GM10847 (cell line): ENCODE measurements around the gene SDF4.

Source experiments
- POLR2A ChIP-seq: IDR thresholded peaks from 2 replicates; pipeline ENCODE4 v1.6.1; 2011; ENCODE audit not compliant: insufficient read length; ENCODE audit errors: extremely low read depth

Gene SDF4

DNA sequence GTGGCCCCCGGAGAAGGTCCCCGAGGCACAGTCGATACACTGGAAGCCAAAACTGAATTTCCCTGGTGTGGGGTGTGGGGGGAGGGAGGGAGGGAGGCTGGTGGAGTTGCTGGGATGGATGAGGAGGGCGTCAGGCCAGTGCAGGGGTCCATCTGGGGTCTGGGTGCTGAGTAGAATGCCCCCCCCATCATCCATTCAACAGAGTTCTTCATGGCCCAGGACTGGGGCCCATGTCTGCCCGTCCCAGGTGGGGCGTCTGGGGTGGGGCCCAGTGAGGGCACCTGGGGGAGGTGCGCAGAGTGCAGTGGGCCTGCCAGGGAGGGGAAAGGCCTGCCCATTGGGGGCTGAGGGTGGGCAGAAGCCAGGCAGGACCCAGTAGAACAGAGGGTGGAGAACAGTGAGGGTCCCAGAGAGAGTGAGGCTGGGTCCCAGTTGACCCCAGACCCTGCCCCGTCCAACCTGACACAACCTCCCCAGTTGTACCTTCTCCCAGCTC, 27.3 kb downstream of the SDF4 start:
- no peak for TF ChIP-seq POLR2A

DNA sequence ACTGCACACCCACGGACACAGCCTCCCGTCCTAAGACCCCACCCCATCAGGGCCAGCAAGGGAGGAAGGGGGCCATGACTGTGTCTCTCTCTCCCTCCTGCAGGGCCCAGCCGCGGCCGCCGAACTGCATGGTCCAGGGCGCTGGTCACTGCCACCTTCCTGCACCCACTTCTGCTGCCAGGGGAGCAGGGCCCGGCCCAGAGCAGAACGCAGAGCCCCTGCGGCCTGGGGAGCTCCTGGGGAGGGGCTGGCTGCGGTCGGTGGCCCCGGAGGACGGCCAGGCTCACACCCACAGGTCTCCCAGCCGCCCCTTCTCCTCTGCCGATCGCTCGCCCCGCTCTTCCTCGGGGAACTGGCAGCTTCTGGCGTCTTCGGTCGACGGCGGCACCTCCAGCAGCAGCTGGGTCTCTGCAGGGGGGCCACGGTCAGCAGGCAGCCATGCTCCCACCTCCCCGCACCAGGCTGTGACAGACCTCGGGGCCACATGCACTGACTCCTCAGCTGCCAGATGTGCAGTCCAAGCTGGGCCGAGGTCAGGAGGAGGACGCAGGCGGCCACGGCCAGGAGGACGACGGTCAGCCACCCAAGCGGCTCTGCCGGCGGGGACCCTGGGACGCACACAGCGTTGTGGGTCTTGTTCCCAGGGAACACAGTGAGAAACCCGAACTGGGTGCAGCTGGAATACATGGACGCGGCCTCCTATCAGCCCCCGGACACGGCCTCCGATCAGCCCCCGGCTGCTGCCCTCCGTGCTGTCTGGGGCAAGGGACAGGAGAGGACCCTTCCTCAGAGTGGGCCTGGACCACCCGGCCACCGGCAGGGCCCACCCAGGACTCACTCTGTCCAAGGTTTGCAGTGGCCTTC, 28.0 kb downstream of the SDF4 start:
- no peak for TF ChIP-seq POLR2A

DNA sequence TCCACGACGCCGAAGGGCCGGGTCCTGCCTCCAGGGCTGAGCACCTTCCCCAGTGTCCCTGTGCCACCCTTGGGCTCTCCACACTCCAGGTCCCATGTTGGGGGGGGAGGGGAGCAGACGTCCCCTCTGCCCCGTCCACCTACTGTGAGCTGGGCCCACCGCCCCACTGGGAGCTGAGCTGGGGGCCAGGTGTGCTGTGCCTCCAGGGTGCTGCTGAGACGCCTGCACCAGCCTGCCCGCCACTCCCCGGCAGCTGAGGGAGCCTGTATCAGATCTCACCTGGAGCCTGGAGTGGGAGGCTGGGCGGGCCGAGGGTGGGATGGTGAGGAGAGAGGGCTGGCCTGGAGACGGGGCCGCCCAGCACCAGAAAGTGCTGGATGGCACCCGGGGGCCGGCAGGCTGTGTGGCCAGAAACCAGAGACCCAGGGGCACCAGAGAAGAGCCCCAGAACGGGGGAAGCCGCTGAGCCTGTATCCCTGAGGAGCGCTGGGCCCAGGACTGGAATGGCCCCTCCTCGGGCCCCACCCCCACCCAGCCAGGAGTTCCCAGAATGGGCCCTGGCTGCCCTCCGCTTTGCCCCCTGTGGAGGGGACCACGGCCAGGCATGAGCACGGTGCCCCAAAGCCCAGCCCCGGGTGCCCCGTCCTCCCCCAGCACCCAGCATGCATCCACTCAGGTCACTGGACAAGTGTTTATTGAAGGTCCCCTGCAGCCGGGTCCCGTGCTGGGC, 28.8 kb downstream of the SDF4 start:
- no peak for TF ChIP-seq POLR2A

DNA sequence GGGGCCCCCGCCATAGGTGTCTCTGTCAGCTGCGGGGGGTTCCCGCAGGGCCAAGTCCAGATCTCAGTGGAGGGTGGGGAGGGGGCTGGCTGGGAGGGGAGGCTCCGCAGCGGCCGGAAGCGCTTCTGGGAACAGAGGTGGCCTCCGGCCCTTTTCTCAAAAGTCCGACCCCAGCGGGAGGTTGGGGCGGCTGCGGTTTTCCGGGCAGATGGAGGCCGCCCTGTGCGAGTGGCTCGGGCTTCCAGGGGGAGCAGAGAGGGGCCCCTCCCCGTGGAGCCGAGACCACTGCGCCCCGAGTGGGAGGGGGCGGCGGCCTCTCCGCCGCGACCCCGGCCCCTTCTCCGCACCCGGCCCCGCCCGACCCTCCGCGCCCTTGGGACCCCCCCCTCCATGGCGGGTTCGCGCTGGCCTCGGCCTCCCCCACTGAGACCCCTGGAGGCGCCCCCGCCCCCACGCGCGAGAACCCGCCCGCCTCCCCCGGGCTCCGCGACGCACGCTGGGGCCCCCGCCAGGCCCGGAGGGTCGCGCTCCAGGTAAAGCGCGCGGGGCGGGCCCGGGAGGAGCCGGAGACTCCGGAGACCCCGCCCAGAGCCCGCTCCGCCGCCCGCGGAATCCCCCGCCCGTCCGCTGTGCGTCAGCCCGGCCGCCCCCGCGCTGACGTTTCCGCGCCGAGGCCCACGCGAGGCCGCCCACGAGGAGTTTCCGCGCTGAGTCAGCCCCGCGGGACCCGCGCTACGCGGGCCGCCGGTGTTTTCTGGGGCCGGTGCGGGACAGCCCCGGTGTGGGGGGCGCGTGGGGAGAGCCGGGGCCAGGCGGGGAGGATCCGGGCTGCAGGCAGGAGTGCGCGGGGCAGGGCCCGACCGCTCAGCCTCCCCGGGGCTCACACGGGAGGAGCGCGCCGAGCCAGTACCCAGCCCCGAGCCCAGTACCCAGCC, 30.7 kb downstream of the SDF4 start:
- no peak for TF ChIP-seq POLR2A

DNA sequence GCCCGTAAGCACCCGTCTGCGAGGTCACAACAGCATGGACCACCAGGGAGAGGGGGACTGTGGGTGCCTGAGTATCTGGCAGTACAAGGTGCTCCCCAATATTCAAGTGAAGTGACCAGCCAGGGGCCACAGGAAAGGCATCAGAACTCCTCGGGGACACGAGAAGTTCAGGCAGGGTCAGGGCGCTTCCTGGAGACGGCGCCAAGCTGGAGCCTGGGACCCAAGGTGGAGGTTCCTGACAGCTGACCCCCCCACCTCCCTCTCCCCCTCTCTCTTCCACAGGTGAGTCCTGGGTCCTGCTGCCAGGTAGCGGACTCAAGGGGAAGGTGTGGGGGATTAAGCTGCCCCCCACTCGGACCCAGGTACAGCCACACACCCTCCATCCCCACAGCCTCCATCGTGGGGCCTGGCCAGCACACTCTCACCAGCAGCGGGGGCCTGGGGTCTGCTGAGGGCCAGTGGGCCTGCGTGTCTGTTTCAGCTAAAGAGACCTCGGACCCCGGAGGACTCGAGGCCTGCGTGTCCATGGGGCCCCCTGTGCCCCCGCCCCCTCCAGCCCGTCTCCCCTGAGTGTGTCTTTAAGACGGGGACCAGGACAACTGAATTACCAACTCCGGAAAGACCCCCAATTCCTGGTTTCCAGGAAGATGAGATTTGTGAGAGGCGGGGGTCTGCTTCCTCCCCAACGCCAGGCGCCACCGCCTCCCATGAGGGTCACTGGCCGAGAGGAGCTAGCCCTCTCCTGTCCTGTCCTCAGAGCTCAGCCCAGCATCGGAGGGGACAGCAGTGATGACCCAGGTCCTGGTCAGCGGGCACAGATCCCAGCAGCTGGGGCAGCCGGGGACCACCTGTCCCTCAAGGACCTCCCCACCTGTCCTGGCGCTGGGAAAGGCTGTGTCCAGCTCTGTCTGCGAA, 31.6 kb downstream of the SDF4 start:
- no peak for TF ChIP-seq POLR2A

DNA sequence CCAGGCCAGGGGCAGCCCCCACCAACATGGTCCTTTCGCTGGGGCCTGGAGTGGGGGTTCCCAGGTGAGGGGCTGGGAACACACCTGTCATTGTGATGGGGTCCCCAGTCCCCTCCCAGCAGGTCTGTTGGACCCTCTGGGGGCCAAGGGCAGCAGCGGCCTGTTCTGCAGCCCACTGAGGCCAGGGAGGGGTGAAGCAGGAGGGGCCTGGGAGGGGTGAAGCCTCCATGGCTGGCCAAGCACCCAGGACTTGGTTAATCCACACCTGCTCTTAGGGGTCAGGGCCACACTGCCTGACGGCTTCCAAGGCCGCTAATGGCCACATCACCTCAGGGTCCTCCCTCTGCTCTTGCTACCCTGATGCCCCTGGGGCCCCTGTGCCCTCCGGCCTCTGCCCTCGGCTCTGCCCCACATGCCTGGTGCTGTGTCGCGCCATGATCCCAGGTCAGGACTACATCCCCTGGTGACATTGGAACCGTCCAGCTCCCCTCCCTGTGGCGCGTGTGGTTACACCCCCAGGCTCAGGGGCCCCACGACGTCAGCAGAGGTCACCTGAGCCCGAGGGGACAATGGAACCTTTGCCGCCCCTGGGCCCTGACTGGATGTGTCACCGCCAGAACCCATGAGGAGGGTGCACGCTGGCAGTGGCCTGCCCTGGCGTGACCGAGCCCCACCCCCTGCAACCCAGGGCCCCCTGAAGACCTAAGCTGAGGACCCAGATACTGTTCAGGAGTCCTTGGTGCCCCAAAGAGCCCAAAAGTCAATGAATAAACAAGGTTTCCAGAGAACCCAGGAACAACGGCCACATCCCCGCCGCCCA, 32.5 kb downstream of the SDF4 start:
- TF ChIP-seq POLR2A, result no peak

DNA sequence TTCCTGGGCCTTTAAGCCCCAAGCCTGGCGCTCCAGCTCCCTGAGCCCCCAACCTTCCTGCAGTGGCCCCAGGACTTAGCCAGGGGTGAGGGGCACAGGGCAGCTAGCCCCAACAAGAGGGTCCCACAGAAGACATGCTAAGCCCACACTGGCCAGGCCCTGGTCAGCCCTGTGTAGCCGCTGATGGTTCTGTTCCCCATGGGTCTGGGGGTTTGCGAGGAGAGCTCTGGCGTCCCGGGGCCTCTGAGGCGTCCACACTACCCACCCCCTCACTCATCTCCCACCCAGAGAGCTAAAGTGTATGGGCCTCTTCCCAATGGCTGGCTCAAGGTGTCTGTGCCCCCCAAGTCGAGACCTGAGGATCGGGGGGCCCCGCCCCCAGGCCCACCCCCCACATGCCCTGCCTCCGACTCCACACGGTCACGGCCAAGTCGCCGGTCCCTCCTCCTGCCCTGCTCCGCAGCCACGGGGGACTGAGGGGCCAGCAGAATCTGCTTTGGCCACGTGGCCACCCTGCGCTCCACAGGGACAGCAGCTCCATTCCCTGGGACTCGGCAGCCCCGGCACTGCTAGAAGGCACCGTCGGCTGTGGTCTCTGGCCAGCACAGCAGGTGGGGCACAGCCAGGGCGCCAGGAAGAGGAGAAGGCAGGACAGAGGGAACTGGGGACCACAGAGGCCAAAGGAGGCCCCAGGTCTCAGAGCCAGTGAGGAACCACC, 33.2 kb downstream of the SDF4 start:
- no peak for TF ChIP-seq POLR2A

DNA sequence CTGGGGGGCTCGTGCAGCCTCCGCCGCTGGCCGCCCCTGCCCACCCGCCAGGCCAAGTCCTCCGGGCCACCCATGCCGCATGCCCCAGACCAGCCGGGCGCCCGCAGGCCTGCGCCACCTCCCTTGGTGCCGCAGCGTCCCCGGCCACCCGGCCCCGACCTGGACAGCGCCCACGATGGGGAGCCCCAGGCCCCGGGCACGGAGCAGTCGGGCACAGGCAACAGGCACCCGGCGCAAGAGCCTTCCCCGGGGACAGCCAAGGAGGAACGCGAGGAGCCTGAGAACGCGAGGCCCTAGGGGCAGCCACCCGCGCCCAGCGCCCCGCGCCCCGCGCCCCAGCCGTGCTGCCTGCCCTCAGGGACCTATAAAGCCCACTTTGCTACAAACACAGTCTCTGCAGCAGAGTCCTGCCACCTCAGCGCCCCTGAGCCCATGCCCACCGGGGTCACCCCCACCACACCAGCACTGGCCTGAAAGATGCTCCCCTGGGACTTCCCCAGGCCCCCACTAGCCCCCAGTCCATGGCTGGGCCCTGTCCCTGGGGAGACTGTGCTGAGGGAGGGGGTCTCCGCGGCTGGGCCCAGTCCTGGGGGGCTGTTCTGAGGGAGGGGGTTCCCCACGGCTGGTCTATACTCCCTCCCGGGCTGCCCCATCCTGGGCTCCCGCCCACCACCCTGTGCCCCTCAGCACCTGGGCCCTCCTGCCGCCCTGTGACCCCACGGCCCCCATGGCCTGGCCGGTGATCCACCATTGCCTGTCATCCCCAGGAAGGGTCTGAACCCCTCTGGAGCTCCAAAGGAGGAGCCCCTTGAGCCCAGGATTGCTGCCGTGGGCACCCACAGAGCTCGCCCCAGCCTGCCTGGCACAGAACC, 34.0 kb downstream of the SDF4 start:
- no peak for TF ChIP-seq POLR2A

DNA sequence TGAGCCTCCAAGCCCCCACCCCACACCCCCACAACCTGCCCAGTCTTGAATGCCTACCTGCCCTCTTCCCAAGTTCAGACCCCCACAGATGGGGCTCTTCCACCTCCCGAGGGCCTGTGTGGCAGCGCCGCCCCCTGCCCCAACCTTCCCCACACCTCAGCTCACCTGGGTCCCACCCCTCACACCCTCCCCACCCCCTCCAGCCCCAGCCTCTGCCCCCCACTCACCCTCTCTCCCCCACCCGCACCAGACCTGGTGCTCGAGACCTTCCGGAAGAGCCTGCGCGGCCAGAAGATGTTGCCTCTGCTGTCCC, 34.7 kb downstream of the SDF4 start:
- TF ChIP-seq POLR2A, result no peak

DNA sequence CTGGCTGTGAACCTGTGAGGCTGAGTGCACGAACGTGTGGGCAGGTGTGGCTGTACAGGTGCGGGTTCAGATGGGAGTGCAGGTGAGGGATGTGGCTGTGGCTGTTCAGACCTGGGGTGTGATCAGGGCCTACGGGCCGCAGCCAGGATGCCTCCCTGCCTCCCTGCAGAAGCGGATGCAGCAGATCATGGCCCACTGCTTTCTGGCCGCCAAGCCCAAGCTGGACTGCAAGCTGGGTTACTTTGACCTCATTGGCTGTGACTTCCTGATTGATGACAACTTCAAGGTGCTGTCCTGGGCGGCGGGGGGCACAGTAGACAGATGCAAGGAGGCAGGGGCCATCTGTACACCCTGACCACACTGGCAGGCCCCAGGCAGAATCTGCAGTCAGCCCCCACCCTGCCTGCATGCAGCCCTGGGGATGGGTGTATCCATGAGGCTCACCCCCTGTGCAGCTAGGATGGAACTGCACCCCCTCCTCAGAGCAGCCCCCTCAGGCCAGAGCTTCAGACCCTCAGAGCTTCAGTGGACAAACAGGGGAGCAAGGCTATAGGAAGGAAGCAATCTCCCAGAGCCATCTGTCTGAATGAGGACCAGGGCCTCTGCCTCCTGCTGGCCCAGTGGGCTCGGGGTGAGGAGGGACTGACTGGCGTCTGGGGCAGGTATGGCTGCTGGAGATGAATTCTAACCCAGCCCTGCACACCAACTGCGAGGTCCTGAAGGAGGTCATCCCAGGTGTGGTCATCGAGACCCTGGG, 35.2 kb downstream of the SDF4 start:
- TF ChIP-seq POLR2A, result no peak

DNA sequence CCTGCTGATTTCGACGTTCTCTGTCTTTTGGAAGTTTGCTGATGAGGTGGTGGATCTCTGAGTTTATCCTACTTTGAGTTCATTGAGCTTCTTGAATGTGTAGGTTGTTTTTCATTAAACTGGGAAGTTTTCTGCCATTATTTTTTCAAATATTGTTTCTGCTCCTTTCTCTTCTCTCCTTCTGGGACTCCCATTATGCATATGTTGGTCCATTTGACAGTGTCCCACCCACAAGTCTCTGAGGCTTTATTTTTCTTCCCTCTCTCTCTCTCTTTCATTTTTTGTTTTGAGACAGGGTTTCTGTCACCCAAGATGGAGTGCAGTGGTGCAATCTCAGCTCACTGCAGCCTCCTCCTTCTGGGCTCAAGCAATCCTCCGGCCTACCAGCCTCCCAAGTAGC, 37.1 kb downstream of the SDF4 start:
- TF ChIP-seq POLR2A, result no peak

DNA sequence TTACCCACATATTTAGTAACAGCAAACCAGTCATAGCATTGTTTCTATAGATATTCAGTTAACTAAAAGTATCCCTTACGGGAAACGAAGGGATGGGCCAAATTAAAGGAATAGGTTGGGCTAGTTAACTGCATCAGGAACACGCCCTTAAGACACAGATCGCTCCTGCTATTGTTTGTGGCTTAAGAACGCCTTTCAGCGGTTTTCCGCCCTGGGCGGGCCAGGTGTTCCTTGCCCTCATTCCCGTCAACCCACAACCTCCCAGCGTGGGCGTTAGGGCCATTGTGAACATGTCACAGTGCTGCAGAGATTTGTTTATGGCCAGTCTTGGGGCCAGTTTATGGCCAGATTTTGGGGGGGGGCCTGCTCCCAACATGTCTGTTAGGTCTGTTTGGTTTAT, 40.1 kb downstream of the SDF4 start:
- no peak for TF ChIP-seq POLR2A

DNA sequence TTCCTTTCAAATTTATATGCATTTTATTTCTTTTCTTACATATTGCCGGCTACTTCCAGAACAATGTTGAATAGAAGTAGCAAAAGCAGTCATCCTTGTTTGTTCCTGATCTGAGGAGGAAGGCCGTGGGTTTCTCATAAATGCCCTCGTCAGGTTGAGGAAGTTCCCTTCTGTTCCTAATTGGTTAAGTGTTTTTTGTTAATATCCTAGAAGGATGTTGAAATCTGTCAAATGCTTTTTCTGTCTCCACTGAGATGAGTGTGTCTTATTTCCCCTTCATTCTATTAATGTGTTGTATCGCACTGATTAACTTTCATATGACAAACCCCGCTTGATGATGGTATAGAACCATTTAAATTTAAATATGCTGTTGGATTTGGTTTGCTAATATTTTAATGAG, 42.7 kb downstream of the SDF4 start:
- TF ChIP-seq POLR2A, result no peak
